IPS DF 19.7 (cell line): ENCODE data around the gene ARPC2.
A peak's percentile ranks its signal among the peaks of the same experiment; 100 is the strongest.
"Not testable (repeated sequence)": the region's sequence is repeated elsewhere in the genome, so short reads cannot be mapped to it uniquely, and the experiment has no call there.

Experiments used
- DNase-seq: peaks from one replicate; pipeline ENCODE4 v3.0.0-alpha.2; 2013; ENCODE audit warnings: low read depth, low spot score

Gene ARPC2

DNA sequence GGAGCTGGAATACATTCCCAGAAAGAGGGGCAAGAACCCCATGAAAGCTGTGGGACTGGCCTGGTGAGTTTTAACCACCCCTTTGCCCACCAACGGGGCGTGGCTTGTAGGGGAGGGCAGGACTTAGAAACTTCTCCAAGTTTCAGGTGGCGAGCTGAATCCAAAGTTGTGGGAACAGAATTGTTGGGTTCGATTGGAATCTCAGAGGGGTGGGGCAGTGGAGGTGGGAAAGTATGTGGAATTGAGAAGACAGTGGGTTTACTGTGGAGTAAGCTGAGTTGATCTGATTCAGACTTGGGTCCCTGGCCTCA, 54.5 kb downstream of the ARPC2 start:
- DNase-seq, result no peak

DNA sequence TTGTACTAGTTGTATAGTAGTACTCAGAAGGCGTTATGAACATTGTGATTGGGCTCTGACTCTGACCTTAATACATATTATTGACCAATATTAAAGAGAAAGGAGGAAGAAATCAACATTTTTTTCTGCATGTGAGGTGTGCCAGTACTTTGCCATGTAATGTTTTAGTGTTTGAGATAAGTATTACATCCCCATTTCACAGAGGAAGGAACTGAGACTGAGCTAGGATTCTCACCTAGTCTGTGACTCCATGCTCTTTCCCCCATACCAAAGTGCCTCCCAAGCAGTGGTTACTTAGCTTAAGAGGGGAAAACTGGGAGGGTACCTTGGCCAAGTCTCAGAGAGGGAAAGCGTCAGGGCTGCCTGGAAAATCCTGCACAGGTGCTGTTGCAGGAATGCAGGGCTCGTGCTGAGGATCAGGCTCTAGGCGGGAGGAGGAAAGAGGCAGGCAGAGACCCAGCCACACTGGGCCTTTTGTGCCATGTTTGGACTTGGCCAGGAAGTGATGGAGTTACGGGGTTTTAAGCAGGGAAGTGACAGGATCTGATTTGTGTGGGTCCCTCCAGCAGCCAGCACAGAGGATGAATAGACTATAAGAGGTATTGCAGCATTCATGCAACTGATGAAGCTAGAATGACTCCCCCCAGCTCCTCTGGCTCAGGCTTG, 55.0 kb downstream of the ARPC2 start:
- DNase-seq, result no peak

- no peak for DNase-seq
These were observed 55.7 kb downstream of the ARPC2 start for GRCh38 chr2:218272531-218273212.

- DNase-seq, result not testable (repeated sequence)
These were observed 56.4 kb downstream of the ARPC2 start for GRCh38 chr2:218273214-218273907.

DNA sequence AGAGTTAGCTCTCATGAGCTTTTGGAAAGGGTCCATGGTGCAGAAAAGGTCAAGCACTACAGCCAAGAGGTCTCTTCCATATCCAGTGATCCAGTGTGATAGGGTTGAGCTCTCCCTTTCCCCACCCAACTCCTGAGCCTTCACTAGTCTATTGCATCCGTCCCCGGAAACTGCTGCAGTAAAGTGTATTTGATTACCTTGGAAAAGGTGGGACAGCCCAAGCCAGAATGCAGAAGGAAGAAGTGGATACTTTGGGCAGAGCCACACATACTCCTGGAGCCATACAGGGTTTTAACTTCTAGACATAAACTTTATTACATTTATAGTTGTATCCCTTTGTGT, 56.9 kb downstream of the ARPC2 start:
- DNase-seq, result no peak

GRCh38 chr2:218274586-218274985, 57.6 kb downstream of the ARPC2 start:
- no peak for DNase-seq

DNA sequence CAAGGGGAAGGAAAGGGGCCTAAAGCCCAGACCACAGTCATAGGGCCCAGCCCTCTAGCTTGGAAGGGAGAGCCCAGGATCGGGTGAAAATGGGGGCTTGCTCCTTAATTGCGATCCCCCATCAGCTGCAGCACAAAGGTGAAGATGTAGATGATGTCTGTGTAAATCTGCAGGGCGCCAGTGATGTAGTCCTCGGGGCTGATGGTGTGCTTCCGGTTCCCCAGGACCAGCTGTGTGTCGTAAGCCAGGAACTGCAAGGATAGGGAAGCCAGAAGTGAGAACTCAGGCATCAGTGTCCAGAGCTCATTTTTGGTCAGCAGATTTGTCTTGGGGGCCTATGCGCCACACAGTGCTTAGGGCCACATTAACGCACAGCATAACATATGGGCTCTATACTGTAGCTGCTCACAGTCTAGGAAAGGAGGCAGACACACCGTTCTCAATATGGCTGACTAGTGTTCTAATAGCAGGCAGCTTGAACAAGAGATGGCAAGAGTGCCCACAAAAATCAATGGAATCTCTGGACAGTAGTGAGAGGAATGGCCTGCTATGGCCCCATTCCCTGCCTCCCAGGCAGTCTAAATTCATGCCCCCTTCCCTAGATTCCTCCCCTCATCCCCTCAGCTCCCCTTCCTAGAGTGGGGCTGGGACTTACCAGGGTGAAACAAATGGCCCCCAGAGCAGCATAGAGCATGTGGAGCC, 58.5 kb downstream of the ARPC2 start:
- no peak for DNase-seq

DNA sequence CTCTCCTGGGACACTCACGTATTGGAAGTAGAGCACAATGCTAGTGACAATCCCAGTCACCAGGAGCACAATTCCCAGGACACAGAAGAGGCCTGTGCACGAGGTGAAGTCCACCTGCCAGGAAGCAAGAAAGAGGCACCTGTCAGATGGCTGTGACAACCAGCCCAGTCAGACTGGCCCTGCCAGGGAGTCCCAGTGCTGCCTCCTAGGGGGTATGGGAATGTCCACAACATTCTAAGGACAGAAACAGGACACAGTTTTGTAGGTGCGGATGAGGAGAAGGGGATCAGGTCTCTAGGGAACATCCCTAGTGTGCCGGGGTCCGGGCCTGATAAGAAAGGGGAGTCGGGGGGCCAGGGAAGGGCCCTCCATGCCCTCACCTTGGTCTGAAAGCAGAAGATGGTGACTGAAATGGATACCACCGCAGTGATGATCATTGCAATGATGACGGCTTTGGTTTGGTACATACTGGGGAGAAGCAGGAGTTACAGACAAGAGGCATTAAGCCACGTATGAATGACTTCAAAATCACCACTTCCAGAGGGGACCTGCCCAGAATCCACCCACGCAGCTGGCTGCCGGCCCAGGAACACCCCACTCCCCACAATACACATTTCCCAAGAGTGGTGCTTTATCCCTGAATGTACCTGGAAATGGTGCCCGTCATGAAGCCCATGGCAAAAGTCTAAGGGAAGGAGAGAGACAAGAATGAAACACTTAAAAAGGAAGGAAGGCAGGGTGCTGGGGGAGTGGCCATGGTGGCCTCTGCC, 60.2 kb downstream of the ARPC2 start:
- DNase-seq, result no peak

DNA sequence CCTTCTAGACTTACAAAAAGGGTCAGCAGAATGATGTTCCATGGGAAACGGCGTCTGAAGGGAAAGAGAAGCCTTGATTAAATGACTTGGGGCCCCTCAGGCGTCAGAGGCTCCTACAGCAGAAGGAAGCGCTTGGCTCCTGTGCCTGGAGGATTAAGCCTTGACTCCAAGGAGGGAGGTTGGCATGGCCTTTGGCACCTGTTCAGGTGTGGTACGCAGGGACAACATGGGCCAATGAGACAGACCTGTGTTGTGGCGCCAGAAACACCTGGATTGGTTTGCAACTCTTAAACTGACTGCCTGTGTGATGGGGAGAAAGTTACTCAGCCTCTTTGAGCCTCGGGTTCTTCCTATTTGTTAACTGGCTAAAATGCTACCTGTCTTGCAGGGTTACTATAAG, 60.9 kb downstream of the ARPC2 start:
- no peak for DNase-seq

DNA sequence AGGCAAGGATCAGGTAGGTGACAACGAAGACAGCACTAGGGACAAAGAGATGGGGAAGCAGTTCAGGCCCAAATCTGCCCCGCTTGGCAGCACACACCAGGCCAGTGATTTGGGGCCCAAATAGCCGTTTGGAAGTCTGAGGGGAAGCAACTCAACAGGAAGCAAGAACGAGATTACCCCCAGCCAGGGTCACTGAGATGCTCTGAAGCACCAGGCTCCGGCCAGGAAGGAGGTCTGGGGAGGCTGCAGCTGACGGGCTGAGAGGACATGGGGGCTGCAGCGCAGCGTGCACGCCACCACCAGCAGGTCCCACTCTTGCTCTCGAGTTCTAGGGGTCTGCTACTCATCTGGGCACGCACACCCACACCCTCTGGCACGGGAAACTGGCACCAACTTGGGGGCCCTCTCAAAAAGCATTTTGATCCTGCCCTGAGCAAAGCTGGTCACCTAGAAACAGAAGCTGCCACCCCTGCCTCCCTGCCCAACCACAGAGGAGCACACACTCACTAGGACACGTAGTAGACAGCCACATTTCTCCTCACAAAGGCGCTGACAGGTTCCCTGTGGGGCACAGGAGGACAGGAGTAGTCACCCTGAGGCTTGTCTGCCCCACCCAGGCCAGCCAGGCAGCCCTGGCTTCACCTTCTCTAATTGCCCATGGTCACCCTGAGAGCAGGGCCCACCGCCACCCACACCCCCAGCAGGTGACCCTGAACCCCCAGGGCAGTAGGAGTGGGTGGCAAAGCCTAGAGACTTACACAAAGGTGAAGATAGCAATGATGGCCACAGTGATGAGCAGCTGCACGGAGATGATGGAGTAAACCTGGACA, 61.8 kb downstream of the ARPC2 start:
- DNase-seq, result no peak

GRCh38 chr2:218280260-218280870, 63.4 kb downstream of the ARPC2 start:
- DNase-seq, result no peak

- DNase-seq, result no peak
These were observed 64.5 kb downstream of the ARPC2 start for GRCh38 chr2:218281449-218281848.

DNA sequence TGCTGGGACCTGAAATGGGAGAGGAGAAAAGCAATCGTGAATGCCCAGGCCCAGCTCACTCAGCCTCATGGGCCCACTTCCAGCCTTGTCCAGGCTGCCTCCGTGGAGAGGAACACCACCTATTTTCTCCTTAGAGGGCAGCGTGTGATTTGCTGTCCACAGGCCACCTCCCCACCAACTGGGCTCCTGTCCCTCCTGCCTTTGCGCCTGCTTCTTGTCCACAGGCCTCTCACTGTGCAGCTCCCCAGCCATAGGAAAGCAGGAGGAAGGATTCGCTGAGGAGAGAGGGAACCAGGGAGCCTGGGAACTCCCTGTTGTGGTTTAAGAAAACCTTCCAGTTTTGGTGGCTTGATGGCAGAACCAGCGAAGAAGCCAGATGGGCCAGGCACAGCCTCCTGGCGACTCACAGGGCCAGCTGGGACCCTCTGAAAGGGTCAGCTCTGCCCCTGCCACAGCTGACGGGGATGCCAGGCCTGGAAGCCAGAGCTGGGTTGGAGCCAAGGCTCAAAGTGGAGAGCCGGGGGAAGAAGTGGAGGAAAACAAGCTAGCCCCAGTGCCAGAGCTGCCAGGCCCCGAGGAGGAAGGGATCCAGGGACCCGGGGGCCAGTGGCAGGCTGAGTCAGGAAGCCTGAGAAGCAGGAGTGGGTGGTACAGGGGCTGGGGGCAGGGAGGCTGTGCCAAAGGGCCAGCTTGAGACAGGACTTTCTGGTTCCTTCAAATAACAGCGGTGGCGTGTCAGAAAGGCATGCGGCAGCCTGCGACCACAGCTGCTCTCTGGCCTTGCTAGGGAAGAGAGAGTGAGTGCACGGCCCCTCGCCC, 65.4 kb downstream of the ARPC2 start:
- no peak for DNase-seq

DNA sequence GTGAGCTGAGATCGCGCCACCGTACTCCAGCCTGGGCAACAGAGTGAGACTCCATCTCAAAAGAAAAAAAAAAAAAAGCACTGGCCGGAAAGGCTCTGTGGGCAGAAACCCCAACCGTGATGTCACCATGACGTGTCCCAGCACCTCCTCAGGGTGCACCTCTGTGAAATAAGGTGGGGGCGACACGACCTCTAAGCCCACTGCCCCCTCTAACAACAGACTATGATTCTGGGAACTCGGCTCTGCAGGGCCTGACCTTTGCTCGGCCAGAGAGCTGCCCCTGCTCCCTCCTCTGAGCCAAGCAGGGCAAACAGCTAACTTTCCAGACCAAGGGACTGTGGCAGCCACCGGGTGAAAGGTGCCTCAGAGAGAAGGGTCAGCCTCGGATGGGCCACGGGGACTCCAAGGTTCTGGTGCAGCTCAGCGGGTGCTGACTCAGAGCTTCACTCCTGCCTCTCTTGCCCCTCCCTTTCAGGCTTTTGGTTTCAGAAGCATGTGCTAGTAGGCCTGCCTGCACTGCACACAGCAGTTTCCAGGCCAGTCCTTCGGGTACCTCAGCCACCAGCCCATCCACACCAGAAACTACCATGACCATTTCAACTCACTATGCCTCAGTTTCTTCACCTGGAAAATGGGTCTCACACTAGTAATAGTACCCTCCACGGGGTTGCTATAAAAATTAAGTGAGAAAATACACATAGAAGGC, 67.3 kb downstream of the ARPC2 start:
- DNase-seq, result no peak

- no peak for DNase-seq
These were observed 68.6 kb downstream of the ARPC2 start for GRCh38 chr2:218285604-218286003.

DNA sequence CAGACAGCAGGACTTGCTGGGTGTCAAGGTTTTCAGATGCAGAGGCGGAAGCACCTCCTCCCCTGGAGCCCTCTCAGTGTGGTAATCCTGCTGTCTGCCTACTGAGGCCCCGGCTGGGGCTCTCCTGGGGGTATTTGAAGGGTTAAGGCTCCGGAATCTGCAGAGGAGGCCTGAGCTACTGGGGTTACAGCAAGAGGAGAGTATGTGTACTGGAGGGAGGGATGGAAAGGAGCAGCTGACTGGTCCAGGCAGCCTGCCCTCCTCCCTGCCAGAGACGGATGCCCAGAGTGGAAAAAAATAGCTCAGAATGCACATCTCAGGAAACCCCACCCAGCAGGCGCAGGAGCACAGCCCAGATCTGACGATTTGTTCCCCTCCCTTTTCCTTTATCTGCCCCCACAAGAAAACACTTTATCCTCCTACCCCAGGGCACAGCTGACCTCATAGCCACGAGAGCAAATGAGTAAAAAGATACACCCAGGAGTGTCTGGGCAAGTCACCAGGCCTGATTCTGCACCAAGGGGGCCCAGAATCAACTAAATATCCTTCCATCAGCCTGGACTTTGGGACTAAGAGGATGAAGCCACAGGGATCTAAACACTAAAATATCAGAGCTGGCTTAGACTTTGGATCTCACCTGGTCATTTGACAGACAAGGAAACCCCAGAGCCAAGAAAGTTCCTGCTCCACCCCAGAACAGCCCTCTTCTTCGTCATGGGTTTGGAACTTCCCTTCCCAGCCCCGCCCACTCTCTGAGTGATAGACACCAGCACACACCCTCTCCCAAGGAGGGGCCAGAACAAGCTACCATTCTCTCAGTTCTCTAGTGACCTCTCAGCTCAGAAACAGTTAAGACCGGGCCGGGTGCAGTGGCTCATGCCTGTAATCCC, 69.8 kb downstream of the ARPC2 start:
- peak; percentile 72 for DNase-seq

GRCh38 chr2:218289639-218290315, 72.8 kb downstream of the ARPC2 start:
- no peak for DNase-seq
